ENCODE results near the gene TBX1. TPM values are rescaled to one million over a fixed set of nuclear protein-coding genes. Genes with fewer than 3 reads are reported as not detected.

TBX1 gene
- total and polyA plus RNA-seq, 4 donors, result 1.1 to 7.8 (median 4.0) TPM

DNA sequence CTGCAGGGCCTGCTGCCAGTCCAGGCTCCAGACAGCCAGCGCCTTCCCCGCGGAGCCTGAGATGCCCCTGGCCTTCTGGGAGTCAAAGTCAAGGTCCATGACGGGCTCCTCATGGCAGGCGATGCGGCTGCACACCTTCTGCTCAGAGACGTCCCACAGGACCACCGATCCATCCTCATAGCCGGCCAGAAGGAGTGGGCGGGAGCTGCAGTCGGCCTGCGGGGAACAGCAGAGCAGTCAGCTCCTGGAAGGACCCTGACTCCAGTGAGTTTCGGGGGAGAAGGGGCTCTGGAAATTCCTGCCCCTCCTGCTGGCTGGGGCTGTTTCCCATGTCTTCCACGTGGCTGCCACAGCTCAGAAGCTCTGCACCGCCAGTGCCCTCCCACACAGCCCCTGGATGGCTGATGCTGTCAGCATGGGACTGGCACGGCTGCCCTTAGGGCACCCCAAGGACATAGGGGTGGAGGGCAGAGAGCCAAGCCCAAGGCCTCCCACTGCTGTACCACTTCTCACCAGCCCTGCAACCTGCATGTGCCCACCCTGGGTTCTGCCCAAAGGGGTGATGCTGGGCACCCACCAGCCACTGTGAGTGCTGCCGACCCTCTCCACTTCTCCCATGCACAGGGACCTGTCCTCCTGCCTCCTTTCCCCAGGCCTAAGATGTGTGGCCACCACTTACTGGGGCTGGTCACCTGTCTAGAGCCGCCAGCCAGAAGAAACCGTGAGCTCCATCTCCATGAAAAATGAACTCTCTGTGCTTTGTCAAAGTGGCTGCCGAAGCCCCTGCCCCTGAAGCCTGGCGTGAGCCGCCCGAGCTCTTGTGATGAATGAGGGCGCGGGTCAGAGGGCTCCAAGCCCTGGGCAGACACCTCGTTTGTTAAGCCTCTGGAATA, 41.7 kb downstream of the TBX1 start:
- ATAC-seq (ENCODE audit: low FRiP score) (no peak), DNase-seq (peak; percentile 35 to 59)
- no peaks in the 10 kb centered on the region for H3K27me3 ChIP-seq (ENCODE audit: control insufficient read depth in 1 of 2, insufficient read depth in 2 of 2, low read length in 1 of 2)
- peaks cover 0 to 3% of the 10 kb centered on the region in 2 donors for H3K36me3 ChIP-seq (ENCODE audit: control insufficient read depth in 1 of 2, insufficient read depth in 2 of 2, low read length in 1 of 2)
- intact Hi-C loops (cut with DNase I), result no loop called here
- no peaks in the 10 kb centered on the region for H3K4me1 ChIP-seq (ENCODE audit: control insufficient read depth in 1 of 2, insufficient read depth in 2 of 2, low read length in 2 of 2)
- H3K9me3 ChIP-seq (ENCODE audit: control insufficient read depth, low read length), result no peaks in the 10 kb centered on the region
- H3K4me3 ChIP-seq (ENCODE audit: low read length in 2 of 2), result no peak overlapping the region
- H3K27ac ChIP-seq (ENCODE audit: low read depth in 1 of 2, low read length in 2 of 2), result no peak overlapping the region
- WGBS, 2 donors, result 81% methylated on average over 23 to 26 of the region's 26 CpGs

DNA sequence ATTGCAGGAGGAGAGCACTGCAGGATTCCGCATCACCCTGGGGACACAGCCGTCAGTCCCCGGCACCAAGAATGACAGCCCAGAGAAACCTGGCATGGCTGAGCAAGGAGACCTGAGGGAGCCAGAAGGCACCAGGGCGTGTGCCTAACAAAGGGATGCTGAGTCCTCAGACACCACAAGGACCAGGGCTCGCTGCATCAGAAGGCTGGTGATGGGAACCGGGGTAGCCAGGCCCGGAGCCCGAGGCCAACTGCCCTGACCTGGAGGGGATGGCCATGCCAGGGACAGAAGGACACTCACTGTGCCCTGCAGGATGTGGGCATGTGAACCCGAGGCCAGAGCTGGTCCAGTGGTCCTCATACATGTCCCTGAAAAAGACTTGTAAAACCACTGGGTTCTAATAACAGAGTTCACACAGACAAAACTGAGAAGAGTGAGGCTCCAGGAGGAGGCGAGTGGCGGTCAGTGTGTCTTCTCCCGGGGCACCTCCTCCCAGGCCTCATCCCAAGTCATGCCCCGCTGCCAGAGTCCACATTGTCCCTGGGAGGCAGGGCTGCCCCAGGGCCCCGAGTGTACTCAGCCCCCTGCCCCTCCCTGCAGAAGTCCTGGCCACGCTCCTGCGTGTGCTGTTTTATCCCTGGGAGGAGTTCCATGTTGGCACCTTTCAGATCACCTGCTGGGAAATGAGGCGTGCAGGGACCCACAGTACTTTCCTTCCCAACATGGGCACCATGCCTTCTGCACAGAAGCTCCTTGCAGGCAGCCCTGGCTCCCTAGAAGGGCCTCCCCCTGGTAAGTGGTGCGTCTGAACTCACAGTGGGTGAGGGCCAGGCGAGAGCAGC, 42.5 kb downstream of the TBX1 start:
- WGBS, 2 donors, result 92 to 93% methylated on average over 19 of the region's 19 CpGs
- DNase-seq (peak; percentile 38 to 54), ATAC-seq (ENCODE audit: low FRiP score) (no peak)
- Histone ChIP-seq H3K4me3 (ENCODE audit: low read length in 2 of 2) (no peak overlapping the region), H3K27ac (ENCODE audit: low read depth in 1 of 2, low read length in 2 of 2) (no peak overlapping the region), H3K4me1 (ENCODE audit: control insufficient read depth in 1 of 2, insufficient read depth in 2 of 2, low read length in 2 of 2) (no peaks in the 10 kb centered on the region), H3K27me3 (ENCODE audit: control insufficient read depth in 1 of 2, insufficient read depth in 2 of 2, low read length in 1 of 2) (no peaks in the 10 kb centered on the region), H3K36me3 (ENCODE audit: control insufficient read depth in 1 of 2, insufficient read depth in 2 of 2, low read length in 1 of 2) (peaks cover 0 to 3% of the 10 kb centered on the region in 2 donors), H3K9me3 (ENCODE audit: control insufficient read depth, low read length) (no peaks in the 10 kb centered on the region)
- intact Hi-C loops (cut with DNase I), result no loop called here

DNA sequence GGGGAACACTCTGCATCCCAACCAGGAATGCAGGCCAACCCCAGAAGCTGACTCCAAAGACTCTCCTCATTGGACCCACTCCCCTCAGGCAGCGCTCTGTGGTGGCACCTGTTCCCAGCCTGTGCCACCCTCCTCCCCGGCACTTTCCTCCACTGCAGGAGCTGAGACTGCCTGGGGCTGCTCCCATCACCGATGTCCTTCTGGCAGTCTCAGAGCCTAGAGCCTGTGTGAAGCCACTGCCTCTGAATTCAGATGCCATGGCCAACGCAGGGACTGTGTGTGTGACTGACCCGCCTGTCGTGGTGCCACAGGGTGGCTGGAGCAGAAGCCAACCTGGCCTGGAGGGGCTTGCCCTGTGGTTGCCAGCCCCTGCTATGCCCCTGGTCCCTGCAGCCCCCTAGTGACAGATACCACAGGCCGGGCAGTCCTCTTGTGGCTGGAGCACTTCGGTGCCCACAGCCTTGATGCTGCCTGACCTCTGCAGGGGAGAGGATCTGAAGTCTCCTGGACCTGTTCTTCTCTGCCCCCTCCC, 43.2 kb downstream of the TBX1 start:
- intact Hi-C loops (cut with DNase I), result no loop called here
- no peaks in the 10 kb centered on the region for H3K9me3 ChIP-seq (ENCODE audit: control insufficient read depth, low read length)
- H3K4me3 ChIP-seq (ENCODE audit: low read length in 2 of 2), result no peak overlapping the region
- no peaks in the 10 kb centered on the region for H3K27me3 ChIP-seq (ENCODE audit: control insufficient read depth in 1 of 2, insufficient read depth in 2 of 2, low read length in 1 of 2)
- WGBS, 2 donors, result 93 to 94% methylated on average over 8 of the region's 8 CpGs
- ATAC-seq (ENCODE audit: low FRiP score) (no peak), DNase-seq (peak; percentile 35 to 63)
- no peak overlapping the region for H3K27ac ChIP-seq (ENCODE audit: low read depth in 1 of 2, low read length in 2 of 2)
- H3K4me1 ChIP-seq (ENCODE audit: control insufficient read depth in 1 of 2, insufficient read depth in 2 of 2, low read length in 2 of 2), result no peaks in the 10 kb centered on the region
- H3K36me3 ChIP-seq (ENCODE audit: control insufficient read depth in 1 of 2, insufficient read depth in 2 of 2, low read length in 1 of 2), result peaks cover 0 to 3% of the 10 kb centered on the region in 2 donors

DNA sequence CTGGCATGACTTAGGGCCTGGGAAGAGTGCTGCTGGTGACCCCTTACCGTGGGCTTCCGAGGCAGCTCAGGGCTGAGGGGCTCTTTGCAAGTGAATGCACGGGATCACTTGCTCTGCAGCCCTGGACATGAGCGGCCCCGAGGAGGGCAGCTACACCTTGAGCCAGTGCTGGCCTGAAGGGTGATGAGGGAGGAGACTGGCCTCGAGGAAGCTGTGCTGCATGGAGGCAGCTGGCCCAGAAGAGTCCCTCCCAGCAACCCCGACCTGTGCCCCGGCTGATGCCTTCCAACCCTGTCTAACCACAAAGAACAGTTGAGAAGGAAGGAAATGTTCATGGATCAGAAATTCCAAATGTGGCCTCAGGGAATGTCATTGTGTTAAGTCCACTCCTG, 45.2 kb downstream of the TBX1 start:
- H3K4me3 ChIP-seq (ENCODE audit: low read length in 2 of 2), result no peak overlapping the region
- H3K9me3 ChIP-seq (ENCODE audit: control insufficient read depth, low read length), result no peaks in the 10 kb centered on the region
- H3K27ac ChIP-seq (ENCODE audit: low read depth in 1 of 2, low read length in 2 of 2), result no peak overlapping the region
- 88 to 92% methylated on average over 8 of the region's 8 CpGs for WGBS, 2 donors
- H3K27me3 ChIP-seq (ENCODE audit: control insufficient read depth in 1 of 2, insufficient read depth in 2 of 2, low read length in 1 of 2), result no peaks in the 10 kb centered on the region
- ATAC-seq (ENCODE audit: low FRiP score) (no peak), DNase-seq (peak in 1 of 2 donors; percentile 39)
- peaks cover 0 to 3% of the 10 kb centered on the region in 2 donors for H3K36me3 ChIP-seq (ENCODE audit: control insufficient read depth in 1 of 2, insufficient read depth in 2 of 2, low read length in 1 of 2)
- H3K4me1 ChIP-seq (ENCODE audit: control insufficient read depth in 1 of 2, insufficient read depth in 2 of 2, low read length in 2 of 2), result no peaks in the 10 kb centered on the region
- intact Hi-C loops (cut with DNase I), result no loop called here

DNA sequence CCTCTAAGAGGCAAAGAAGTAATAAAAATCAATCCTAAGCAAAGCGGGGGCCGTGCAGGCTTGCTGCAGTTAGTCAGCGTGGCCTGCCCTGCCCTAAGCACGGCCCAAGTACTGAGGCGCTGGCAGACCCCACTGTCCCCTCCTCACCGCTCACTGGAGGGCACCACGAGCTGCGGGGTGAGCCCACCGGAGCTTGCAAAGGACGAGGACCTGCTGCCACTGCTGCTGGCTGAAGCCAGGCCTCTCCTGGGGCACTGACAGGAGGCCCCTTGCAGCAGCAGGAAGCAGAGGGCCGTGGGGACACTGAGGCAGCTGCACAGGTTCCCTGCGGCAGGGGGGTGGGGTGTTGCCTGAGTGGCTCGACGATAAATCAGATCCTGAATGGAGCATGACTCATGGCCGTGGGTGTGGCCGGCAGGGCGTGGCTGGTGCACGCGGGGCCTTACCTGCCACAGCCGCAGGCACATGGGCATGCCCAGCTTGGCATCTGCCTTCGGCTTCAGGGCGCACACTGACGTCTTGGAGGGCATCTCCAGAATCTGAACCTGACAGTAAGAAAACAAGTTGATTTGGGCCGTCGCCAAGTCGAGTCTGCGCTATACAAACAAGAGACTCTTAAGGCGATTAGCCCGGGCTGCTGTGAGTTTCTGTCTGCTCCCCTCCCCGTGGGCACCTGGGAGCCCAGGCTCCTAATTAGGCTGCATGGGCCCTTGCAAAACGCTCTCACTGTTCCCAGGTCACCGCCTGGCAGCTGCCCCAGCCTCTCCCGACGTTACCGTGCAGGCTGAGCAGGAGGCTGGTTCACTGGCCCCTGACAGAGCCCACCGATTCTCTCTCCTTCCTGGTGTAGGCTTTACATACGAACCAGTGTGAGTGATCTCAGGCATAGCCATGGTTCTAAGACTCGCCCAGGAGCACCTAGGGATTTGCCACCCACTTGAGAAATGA, 45.9 kb downstream of the TBX1 start:
- intact Hi-C loops (cut with DNase I), result no loop called here
- H3K27ac ChIP-seq (ENCODE audit: low read depth in 1 of 2, low read length in 2 of 2), result no peak overlapping the region
- ATAC-seq (ENCODE audit: low FRiP score), result no peak
- peaks cover 0 to 3% of the 10 kb centered on the region in 2 donors for H3K36me3 ChIP-seq (ENCODE audit: control insufficient read depth in 1 of 2, insufficient read depth in 2 of 2, low read length in 1 of 2)
- DNase-seq, result peak; percentile 47 to 74
- no peaks in the 10 kb centered on the region for H3K4me1 ChIP-seq (ENCODE audit: control insufficient read depth in 1 of 2, insufficient read depth in 2 of 2, low read length in 2 of 2)
- H3K9me3 ChIP-seq (ENCODE audit: control insufficient read depth, low read length), result no peaks in the 10 kb centered on the region
- WGBS, 2 donors, result 77 to 79% methylated on average over 38 of the region's 38 CpGs
- H3K27me3 ChIP-seq (ENCODE audit: control insufficient read depth in 1 of 2, insufficient read depth in 2 of 2, low read length in 1 of 2), result no peaks in the 10 kb centered on the region
- H3K4me3 ChIP-seq (ENCODE audit: low read length in 2 of 2), result no peak overlapping the region

DNA sequence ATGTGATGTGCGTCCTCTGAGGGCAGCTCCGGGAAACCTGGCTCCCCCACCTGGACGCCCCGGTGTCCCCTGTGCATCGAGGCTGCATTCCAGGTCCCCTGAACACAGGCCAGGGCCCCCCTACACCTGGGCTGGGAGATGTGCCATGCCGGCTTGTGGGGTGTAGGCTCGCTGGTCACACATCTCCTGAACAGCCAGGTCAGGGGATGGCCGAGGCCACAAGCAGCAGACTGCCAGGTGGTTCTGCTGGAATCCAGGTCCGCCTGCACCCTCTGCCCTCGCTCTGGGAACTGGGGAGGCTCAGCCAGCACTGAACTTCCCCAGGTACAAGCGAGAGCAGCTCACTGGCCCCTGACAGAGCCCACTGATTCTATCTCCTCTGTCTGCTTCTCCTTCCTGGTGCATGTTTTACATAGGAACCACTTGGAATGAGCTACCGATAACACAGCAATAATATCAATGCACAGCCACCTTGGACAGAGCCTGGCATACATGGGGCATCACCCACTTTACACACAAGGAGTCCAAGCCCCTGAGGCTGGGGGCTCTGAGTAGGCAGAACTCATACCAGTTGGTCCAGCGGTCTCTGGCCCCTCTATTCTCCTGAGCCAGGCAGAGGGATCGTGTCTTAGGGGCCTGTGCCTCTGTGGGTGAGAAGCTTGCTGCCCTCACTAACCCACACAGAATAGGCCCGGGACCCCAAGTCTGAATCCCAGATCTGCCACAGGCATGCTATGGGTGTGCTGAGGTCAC, 46.8 kb downstream of the TBX1 start:
- Histone ChIP-seq H3K4me1 (ENCODE audit: control insufficient read depth in 1 of 2, insufficient read depth in 2 of 2, low read length in 2 of 2) (no peaks in the 10 kb centered on the region), H3K36me3 (ENCODE audit: control insufficient read depth in 1 of 2, insufficient read depth in 2 of 2, low read length in 1 of 2) (peaks cover 0 to 3% of the 10 kb centered on the region in 2 donors), H3K4me3 (ENCODE audit: low read length in 2 of 2) (no peak overlapping the region), H3K27me3 (ENCODE audit: control insufficient read depth in 1 of 2, insufficient read depth in 2 of 2, low read length in 1 of 2) (no peaks in the 10 kb centered on the region), H3K9me3 (ENCODE audit: control insufficient read depth, low read length) (no peaks in the 10 kb centered on the region), H3K27ac (ENCODE audit: low read depth in 1 of 2, low read length in 2 of 2) (no peak overlapping the region)
- 96% methylated on average over 15 of the region's 15 CpGs for WGBS, 2 donors
- DNase-seq (peak; percentile 41 to 63), ATAC-seq (ENCODE audit: low FRiP score) (no peak)
- intact Hi-C loops (cut with DNase I), result no loop called here

DNA sequence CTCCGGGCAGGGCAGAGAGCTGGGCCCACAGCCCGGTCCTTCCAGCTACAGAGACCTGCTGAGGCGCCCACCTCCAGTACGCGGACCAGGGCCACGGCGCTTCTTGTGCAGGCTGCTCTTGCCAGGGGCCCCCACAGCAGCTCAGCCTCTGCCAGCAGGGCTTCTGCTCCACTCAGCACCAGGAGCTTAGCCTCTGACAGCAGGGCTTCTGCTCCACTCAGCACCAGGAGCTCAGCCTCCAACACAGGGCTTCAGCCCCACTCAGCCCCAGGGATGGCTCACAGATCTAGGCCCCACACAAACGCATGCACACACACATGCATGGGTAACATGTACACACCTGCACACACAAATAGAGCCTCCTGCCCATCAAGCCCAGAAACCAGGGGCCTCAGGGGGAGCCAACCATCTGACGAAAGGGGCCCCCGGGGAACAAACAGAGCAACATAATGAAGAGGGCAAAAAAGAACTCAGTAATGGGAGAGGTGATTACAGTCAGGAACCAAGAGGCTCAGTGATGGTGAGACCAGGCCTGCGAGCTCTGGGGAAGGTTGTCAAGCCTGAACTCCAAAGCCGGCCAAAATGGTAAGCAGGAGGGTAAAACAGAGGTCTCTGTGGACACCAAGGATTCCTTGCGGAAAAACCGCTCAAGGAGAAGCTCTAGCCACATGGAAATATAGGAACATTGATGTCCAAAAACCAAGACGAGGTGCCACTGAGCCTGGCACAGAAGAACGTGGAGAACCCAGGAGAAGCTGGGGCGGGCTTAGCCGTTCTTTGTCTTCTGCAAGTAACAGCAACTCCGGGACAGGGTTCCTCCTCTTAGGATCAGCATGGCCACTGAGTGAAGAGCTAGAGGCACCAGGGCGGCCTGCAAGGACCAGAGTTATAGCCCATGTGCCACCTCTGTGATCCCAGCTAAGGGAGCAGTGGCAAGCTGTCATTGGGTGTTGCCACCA, 47.6 kb downstream of the TBX1 start:
- no peaks in the 10 kb centered on the region for H3K27me3 ChIP-seq (ENCODE audit: control insufficient read depth in 1 of 2, insufficient read depth in 2 of 2, low read length in 1 of 2)
- no peak overlapping the region for H3K27ac ChIP-seq (ENCODE audit: low read depth in 1 of 2, low read length in 2 of 2)
- no peak for ATAC-seq (ENCODE audit: low FRiP score)
- intact Hi-C loops (cut with DNase I), result no loop called here
- peak in 1 of 2 donors; percentile 34 for DNase-seq
- H3K4me1 ChIP-seq (ENCODE audit: control insufficient read depth in 1 of 2, insufficient read depth in 2 of 2, low read length in 2 of 2), result no peaks in the 10 kb centered on the region
- peaks cover 0 to 3% of the 10 kb centered on the region in 2 donors for H3K36me3 ChIP-seq (ENCODE audit: control insufficient read depth in 1 of 2, insufficient read depth in 2 of 2, low read length in 1 of 2)
- no peaks in the 10 kb centered on the region for H3K9me3 ChIP-seq (ENCODE audit: control insufficient read depth, low read length)
- WGBS, 2 donors, result 95 to 97% methylated on average over 20 of the region's 20 CpGs
- H3K4me3 ChIP-seq (ENCODE audit: low read length in 2 of 2), result no peak overlapping the region

Measured in aorta (tissue), 5 donors.